ENCODE measurements around the gene OR6F1. TPM values are rescaled to one million over a fixed set of nuclear protein-coding genes. Genes with fewer than 3 reads are reported as not detected.

OR6F1 gene
- polyA plus RNA-seq, 10 donors: not detected

Other genes with a start within 250 kb of the OR6F1 start
- under 1 TPM; 0.04 to 0.33 (median 0.18) TPM for gene OR2C3, start 180.2 kb downstream of the OR6F1 start, polyA plus RNA-seq (ENCODE audit: insufficient read length in 10 of 10)
- gene GCSAML, start 167.5 kb downstream of the OR6F1 start, polyA plus RNA-seq (ENCODE audit: insufficient read length in 10 of 10): under 1 TPM; 0.08 to 0.36 (median 0.23) TPM
- not detected for gene OR2G2, start 128.3 kb downstream of the OR6F1 start, polyA plus RNA-seq (ENCODE audit: insufficient read length in 10 of 10)
- gene OR2G3, start 111.1 kb downstream of the OR6F1 start, polyA plus RNA-seq (ENCODE audit: insufficient read length in 10 of 10): not detected
- not detected for gene OR13G1, start 36.9 kb downstream of the OR6F1 start, polyA plus RNA-seq (ENCODE audit: insufficient read length in 10 of 10)
- not detected for gene OR14K1, start 22.0 kb upstream of the OR6F1 start, polyA plus RNA-seq (ENCODE audit: insufficient read length in 10 of 10)
- not detected for gene OR14A2, start 31.5 kb upstream of the OR6F1 start, polyA plus RNA-seq (ENCODE audit: insufficient read length in 10 of 10)
- not detected for gene OR1C1, start 43.9 kb upstream of the OR6F1 start, polyA plus RNA-seq (ENCODE audit: insufficient read length in 10 of 10)
- gene OR14A16, start 107.5 kb upstream of the OR6F1 start, polyA plus RNA-seq (ENCODE audit: insufficient read length in 10 of 10): not detected
- not detected for gene OR11L1, start 125.2 kb upstream of the OR6F1 start, polyA plus RNA-seq (ENCODE audit: insufficient read length in 10 of 10)
- 10 to 100 TPM in 1 of 10 donors, 1 to 10 TPM in 9; 2.3 to 11.2 (median 4.2) TPM for gene TRIM58, start 140.5 kb upstream of the OR6F1 start, polyA plus RNA-seq (ENCODE audit: insufficient read length in 10 of 10)
- 1 to 10 TPM in 6 of 10 donors, under 1 TPM in 4; 0.30 to 2.2 (median 1.5) TPM for gene OR2W3, start 178.9 kb upstream of the OR6F1 start, polyA plus RNA-seq (ENCODE audit: insufficient read length in 10 of 10)
- under 1 TPM in 2 of 10 donors, not detected in 8; 0.19 to 0.27 TPM for gene OR2T8, start 203.6 kb upstream of the OR6F1 start, polyA plus RNA-seq (ENCODE audit: insufficient read length in 10 of 10)
- not detected for gene OR2AJ1, start 208.2 kb upstream of the OR6F1 start, polyA plus RNA-seq (ENCODE audit: insufficient read length in 10 of 10)
- not detected for gene OR2L8, start 232.2 kb upstream of the OR6F1 start, polyA plus RNA-seq (ENCODE audit: insufficient read length in 10 of 10)
- gene OR2AK2, start 248.6 kb upstream of the OR6F1 start, polyA plus RNA-seq (ENCODE audit: insufficient read length in 10 of 10): not detected